Astrocyte of the hippocampus (primary cell): ENCODE data around the gene LRIG2.
"Not testable (repeated sequence)": the region's sequence is repeated elsewhere in the genome, so short reads cannot be mapped to it uniquely, and the experiment has no call there.

ENCODE experiments used
- DNase-seq: peaks from one replicate; pipeline ENCODE4 v3.0.0; 2011; ENCODE audit warnings: low read depth, low spot score

LRIG2 gene

DNA sequence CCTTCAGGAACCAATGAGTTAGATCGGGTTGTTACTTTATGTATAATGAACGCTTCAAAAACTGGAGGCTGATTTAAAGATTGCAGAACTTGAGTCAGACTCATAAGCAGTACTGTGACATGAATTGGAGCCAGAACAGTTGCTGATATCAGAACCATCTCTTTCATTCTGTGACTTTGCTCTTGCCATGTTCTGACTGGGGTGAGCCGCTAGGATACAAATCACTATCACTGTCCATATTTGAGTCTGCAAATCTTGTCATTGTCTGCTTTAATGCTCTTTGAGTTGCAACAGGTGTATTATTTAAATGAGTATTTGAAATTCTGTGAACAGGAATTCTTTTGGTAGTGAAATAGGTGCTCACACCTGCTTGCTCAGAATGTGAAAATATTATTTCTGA, 52.5 kb downstream of the LRIG2 start:
- DNase-seq, result no peak

DNA sequence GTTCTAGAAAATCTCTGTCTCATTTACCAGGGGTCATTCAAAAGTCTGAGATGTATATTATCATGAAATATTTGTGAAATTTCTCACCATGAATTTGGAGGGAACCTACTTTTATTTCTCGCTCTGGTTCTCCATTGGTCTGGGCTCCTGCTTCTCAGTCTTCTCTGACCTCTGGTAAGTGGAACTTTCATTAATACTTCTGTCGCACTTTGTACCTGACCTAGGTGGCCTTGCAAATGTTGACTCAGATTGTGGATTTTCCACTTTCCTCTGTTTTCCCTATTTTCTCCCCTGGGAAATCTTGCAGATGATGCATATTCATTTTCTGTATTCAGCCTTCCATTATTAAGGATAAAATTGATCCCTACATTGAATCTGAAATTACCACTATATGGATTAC, 53.2 kb downstream of the LRIG2 start:
- no peak for DNase-seq

DNA sequence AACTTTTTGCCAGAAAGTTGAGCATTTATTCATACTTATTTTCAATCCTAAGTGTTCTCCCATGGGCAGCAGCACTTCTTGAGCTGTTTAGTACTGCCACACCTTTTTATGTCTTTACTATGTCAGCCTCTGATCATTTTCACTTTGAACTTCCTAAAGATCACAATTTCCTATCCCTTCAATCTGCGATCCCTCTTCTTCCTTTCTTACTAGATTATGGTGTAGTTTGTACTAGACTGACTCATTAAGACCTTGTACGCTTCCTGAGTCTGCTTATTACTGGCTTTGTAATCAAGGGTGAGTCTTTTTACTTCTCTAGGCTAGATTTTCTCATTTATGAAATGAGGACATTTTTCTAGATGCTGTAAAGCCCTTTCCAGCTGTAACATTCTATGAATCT, 55.1 kb downstream of the LRIG2 start:
- DNase-seq, result no peak

DNA sequence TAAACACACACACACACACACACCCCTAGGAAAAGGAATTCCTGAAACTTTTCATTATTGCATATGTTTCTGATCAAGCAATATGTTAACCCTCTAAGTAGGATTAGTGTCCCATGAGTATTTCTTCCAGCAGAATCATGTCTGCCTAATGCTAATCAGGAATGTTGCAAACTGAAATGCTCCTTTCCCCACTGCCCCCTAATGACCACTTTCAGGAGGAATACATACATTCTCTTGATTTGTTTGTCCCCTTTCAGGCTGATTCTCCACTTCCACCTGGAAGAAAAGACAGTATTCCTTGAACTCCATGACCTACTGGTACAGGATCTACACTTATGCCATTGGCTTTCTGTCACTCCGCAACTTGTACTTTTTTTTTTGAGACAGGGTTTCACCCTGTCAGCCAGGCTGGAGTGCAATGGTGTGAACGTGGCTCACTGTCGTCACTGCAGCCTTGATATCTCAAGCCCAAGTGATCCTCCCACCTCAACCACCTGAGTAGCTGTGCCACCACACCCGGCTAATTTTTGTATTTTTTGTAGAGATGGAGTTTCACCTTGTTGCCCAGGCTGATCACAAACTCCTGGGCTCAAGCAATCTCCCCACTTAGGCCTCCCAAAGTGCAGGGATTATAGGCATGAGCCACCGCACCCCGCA, 56.7 kb downstream of the LRIG2 start:
- no peak for DNase-seq

DNA sequence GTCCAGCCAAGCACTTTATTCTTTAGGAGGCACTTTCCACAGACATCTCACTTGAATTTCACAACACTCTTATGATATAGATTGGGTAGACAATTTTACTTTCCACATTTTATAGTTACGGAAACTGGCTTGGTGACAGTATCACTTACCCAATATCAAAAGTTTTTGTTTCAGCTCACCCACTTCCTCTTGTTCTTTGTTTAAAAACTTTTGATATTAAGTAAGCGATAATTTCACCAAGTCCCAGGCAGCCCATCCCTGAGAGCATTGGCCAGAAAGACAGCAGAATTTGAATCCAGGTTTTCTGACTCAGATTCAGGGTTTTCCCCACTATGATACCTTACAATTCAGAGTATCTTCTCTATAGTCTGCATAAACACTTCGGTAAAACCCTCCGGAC, 60.0 kb downstream of the LRIG2 start:
- DNase-seq, result no peak

DNA sequence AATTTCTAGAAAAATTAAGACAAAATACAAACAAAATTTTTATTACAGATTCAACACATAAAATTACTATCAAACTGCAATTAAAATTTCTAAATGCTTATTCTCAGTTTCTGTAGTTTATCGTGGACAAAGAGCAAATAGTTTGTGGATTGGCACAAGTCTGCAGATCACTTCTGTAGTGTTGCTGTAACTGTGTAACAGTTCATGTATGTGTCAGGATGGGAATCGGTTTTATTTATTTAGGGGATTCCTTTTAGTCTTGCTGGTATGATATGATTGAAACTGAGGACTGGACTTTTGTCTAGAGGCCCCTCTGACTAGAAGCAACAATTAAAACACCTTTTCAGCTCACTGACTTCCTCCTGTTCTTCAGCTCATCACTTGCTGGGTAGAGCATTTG, 60.8 kb downstream of the LRIG2 start:
- no peak for DNase-seq

DNA sequence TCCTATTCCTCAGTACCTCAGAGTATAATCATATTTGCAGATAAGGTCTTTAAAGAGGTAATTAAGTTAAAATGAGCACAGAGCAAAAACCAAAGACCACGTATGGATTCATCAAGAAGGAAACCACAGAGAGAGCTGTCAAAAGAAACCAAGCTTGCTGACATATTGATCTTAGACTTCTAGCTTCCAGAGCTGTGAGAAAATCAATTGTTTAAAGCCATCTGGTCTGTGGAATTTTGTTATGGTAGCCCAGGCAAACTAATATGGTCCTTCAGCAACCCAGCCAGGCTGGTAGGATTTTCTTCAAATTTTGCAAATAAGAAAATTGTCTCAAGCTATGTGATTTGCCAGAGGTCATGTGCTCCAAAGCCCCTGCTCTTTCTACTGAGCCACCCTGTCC, 62.5 kb downstream of the LRIG2 start:
- DNase-seq, result no peak

DNA sequence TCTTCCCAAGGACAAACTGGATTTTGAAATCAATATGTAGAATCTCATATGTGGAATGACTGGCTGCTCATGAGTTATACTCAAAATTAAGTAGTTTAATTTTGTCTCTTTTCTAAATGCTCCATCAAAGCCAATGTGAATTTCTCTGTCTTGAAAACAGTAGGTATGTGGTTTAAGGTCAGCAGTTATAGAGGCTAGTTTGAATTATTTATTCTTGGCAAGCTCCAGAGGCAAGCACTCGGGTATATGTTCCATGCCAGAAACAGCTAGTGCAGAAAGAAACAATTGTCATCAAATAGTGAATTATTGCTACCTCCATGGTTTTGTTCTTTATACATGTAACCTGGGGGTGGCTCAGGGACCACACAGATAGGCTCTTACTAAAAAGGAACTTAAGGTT, 63.5 kb downstream of the LRIG2 start:
- peak; percentile 45 for DNase-seq

DNA sequence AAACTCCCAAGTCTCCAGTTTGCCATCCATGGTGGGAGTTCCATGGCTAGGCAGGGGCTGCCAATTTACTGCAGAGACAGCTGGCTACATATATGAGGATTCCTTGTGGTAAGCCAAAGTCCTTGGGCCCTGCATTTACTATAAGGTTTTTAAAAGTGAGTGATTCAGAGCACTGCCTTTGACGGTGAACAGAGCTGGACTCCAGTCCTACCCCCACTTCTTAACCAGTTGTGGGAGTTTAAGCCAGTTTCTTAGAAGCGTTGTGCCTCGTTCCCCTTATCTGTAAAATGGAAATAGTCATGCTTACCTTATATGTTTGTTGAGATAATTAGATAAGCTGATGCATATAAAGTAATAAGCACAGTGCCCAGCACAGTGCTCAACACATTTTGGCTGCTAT, 64.6 kb downstream of the LRIG2 start:
- DNase-seq, result no peak

DNA sequence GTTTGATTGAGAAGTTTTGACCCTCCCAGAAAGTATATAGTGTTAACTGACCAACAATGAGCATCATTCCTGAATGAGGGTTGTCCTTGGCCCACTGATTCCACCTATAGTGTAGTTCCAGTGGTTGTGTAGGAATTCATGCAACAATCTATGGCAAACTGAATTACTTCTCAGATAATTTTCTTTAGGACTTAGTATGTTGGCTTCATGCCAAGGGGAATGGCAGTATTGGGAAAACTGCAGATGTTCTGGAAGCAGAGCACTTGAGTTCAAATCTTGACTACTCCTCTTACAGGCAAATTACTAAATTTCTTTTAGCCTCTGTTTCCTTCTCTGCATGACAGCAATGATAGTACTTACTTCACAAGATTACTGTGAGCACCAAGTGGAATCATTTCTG, 65.8 kb downstream of the LRIG2 start:
- DNase-seq, result no peak

DNA sequence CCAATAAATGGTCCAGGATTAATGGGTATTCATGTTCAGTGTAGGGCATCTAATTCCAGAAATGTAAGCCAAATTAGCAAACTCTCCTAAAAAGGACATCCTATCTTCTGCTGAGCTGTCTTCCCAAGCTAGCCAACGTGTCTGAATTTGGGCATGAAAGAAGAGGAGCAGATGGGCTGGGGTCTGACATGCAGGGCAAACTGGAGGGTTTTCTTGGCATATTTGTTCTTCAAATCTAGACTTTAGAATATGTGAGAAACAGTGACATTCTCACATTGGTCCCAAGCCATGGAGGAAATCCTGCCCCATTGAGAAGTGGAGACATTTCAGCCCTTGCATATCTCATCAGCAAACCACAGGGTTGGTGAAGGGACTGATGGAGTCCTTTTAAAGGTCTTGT, 67.2 kb downstream of the LRIG2 start:
- no peak for DNase-seq

DNA sequence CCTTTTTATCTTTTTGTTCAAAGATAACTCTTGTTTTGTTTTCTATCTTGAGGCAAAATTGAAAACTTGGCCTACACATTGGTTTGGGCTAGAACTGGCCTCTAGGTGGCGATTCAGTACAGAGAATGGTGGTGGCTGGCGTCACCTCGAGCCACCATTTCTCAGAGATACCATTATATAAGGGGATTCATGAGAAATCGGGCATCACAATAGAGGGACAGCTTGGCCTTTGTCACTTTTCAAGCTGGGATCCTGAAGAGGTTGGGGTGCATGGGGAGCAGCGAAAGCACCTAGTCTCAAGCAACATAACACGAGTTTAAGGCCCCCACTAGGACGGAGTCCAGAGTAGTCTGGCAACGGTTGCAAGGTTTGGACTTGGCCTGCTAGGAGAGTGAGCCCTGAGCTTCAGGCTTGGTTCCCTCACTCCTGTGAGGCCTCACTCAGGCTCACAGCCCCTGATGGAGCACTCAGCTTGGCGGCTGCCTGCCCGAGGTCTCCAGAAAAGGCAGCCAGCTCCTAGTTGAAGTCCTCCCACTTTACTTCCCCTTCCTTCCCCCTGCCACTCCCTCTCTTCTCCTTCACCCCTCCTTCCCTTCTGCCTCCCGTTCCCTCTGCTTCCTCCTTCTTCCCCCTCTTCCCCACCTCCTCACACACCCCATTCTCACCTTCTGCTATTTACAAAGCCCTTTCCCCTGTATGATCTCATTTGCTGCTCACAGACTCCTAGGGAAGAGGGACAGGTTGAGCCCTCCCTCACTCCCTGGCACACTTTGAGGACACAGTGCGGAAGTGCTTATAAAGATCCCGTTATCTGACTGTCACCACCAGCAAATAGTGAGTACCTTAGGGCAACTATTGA, 67.8 kb downstream of the LRIG2 start:
- peak; percentile 83 for DNase-seq

DNA sequence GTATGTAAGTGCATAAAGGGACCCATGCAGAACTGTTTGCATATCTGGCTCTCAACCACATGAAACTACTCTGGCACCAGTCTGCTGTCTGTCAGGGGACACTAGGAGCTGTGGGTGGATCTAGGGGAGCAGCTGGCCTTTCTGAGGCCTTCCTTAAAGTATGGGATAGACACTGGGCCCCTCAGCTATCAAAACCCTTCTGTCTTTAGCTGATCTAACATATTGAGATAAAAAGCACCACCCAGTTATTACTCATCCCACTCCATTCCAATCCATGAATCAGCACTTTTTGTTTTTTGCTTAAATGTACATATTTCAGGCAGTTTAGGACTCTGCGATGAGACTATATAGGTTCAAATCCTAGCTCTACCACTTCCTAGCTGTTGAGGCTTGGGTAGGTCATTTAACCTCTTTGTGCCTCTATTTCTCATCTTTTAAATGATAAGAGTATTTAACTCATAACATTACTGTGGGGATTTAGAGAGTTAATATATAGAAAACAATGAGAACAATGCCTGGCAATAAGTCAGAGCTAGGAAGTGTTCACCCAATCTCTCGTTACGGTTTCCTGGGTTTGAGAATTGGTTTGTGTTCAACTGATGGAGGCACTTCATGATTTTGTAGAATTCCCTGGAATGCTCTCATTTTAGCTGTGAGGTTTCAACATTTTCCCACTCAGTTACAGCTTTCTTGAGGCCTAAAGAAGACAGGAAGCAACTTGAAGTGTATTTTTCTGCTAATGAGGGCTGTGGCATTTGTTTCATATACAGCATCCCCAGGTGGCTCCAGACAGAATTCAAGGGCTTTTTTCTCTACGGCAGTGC, 68.9 kb downstream of the LRIG2 start:
- DNase-seq, result no peak

DNA sequence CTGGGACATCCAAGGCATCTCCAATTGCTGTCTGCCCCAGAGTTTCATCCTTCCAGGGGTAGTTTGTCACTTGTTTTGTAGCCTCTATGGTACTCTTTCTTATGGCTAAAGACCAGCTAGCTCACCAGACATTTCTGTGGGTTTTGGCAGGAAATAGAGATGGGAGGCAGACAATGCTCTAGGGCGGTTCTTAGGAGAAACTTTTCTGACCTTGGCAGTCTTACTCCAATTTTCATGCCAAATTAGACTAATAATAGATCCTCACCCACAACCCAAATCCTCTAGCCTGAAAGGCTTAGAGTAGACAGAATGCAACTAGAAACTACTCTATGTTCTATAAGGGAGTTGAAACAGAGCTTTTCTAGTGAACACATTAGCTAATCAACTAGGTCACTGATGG, 69.8 kb downstream of the LRIG2 start:
- DNase-seq, result peak; percentile 65

DNA sequence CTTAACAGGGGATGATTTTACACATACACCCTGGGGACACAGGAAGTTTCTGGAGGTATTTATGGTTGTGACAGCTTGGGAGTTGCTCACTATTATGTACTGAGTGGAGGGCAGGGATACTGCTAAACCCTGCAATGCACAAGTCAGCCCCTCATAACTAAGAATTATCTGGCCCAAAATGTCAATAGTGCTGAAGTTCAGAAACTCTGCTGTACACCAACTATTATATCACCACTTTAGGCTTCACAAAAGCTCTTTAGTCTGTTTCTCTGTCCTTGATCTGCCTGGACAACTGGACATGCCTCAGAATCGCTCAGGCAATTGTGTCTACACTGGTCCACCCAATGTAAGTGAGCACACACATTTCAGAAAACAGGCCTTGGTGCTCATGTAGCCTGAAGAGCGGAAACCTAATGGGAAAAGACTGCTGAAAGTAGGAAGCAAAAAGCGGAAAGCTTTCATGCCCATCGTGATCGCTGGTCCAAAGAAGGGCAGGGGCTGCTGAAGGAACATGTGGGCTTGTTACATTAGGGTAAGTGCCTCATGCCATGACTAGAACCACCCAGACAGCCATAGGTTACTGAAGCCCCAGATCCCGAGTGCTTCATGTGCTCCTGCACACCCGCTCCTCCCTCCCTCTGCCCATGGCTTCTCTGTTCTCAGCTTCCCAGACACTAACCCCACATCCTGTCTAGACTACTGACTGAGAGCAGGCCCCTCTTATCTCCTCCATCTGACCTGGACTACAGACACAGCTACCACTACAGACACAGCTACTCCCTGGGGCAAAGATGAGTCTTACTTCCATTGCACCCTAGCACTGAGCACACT, 73.5 kb downstream of the LRIG2 start:
- DNase-seq, result no peak

DNA sequence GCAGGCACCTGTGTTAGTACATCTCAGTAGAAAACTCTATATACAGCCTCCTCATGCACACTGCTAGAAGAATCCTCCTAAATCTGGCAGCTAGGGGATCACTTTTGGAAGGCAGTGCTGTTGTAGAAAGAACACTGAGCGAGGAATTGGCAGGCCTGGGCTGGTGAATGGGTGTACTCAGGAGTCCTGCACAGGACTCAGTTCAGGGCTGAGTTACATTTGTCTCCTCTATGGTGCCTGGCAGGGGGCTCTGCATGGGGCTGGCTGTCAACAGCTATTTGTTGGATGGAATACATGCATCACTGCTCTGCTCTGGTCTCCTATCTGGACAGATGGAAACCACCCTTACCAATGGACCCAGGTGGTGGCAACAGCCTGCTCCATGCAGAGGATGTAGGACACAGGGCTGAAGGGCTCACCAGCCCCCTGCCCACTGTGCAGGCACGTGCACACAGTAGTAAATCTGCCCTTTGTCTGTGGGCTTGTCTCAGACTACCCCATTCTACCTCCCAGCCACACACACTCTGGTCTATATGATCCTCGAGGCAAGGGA, 74.2 kb downstream of the LRIG2 start:
- no peak for DNase-seq

DNA sequence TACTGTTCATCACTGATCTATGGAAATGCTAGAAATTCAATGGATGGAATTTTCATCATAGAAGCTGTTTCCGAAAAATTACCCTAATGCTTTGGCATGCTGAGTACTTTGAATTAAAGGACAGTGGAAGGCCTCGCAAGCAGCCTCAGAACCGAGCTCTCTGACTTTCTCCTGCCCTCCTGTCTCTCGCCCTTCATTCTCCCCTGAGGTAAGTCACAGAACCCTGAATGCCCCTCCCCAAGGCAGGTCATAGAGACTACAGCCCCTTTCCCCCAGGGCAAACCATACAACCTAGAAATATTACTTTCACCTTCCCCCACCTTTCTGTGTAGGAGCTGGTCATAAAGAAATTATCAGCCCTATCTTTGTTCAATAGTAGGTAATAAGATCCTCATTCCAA, 74.8 kb downstream of the LRIG2 start:
- DNase-seq, result no peak

DNA sequence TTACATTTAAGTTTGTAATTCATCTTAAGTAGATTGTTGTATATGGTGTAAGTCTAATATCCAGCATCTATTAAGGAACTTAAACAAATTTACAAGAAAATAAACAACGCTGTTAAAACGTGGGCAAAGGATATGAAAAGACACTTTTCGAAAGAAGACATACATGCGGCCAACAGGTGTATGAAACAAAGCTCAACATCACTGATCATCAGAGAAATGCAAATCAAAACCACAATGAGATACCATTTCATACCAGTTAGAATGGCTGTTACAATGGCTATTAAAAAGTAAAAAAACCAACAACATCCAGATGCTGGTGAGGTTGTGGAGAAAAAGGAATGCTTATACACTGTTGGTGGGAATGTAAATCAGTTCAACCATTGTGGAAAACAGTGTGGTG, 77.5 kb downstream of the LRIG2 start:
- not testable (repeated sequence) for DNase-seq

DNA sequence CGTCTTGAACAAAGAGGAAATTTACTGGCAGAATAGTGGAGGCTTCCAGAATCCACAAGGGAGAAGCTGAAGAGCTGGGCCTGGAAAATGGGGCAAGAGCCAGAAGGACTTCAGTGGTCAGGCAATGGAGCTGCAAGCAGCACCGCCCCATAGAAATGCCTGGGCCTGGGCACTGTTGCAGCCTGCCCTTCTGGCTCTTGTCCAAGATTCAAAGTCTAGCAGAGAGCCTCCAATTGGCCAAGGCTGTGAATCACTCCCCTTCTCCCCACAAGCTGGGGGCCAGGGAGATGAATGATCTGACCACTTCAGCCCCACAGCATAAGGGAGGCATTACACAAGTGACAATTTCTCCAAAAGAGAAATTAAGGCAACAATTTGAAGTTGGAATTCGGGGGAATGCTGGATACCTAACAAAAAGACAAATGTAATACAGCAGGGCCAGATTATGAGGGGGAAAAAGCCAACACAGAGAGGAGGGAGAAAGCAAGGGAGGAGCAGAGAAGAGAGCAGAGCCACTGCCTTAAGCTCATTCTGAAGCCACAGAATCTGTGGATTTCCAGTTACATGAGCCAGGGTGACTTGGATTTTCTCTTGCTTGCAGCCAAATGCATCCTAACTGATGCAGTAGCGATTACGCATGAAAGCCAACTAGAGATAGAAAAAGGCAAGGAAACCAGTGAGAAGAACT, 80.3 kb downstream of the LRIG2 start:
- peak; percentile 25 for DNase-seq

DNA sequence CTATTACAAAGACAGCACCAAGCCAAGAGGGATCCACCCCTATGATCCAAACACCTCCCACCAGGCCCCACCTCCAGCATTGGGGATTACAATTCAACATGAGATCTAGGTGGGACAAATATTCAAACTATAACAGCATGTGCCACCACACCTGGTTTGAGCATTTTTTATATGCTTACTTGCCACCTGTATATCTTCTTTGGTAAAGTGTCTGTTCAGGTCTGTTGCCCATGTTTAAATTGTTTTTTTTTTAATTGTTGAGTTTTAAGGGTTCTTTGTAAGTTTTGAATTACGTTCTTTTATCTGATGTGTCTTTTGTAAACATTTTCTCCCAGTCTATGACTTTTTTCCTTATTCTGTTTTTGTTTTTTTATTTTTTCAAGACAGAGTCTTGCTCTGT, 83.4 kb downstream of the LRIG2 start:
- no peak for DNase-seq

DNA sequence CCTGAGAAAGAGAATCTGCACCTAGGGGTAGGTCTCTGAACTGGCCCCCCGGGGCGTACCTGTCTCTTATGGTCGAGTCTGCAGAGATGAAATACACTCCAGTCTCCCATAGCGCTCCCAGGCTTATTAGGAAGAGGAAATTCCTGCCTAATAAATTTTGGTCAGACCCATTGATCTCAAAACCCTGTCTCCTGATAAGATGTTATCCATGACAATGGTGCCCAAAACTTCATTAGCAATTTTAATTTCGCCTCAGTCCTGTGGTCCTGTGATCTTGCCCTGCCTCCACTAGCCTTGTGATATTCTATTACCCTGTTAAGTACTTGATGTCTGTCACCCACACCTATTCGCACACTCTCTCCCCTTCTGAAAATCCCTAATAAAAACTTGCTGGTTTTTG, 85.7 kb downstream of the LRIG2 start:
- DNase-seq, result not testable (repeated sequence)
